Measurements from ENCODE around the gene NODAL.

Gene NODAL

DNA sequence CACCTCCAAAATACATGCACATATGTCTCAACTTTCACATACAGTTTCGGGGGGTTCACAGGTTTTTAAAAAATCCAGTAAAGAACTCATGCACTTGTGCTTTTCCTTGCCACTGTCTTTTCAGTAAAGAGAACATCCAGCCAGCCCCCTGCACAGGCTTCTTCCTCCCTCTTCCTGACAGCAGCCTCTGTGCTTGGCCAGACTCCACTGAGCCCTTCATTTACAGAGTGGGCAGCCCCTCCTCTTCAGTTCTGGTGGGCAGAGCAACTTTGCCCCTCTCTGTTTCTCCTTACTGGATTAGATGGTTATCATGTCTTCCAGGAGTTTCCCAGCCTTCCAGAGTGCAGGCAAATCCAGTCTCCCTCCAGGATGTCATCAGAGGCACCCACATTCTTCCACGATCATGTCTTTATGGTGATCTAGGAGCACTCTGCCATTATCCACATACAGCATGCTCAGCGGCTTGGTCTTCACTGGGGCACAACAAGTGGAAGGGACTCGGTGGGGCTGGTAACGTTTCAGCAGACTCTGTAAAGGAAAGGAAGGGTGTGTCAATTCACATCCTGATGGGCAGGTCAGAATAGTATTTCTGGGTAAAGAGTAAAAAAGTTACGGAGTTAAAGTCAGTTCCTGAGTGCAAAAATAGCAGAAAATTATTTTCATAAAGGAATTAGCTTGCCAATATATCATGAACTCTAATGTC is 8.8 kb downstream of the NODAL start:
- no peak for DNase-seq (ENCODE audit: low read depth)

DNA sequence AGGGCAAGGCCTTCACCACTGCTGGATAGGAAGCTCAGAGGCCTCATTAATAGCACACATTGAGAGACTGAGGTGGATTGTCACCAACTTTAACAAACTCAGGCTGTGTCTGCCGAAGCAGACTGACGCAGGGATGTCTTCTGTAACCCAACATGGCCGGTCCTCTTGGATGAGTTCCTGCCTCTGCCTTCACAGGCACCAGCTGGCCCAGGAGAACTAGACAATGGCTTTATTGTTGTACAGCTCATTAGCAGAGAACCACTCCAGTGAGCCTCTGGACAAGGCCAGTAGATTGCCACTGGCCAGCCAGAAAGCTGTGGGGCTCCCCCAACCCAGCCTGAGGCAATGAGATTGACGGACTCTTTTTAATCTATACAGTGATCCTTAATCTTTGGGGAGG is 9.4 kb downstream of the NODAL start:
- no peak for DNase-seq (ENCODE audit: low read depth)

DNA sequence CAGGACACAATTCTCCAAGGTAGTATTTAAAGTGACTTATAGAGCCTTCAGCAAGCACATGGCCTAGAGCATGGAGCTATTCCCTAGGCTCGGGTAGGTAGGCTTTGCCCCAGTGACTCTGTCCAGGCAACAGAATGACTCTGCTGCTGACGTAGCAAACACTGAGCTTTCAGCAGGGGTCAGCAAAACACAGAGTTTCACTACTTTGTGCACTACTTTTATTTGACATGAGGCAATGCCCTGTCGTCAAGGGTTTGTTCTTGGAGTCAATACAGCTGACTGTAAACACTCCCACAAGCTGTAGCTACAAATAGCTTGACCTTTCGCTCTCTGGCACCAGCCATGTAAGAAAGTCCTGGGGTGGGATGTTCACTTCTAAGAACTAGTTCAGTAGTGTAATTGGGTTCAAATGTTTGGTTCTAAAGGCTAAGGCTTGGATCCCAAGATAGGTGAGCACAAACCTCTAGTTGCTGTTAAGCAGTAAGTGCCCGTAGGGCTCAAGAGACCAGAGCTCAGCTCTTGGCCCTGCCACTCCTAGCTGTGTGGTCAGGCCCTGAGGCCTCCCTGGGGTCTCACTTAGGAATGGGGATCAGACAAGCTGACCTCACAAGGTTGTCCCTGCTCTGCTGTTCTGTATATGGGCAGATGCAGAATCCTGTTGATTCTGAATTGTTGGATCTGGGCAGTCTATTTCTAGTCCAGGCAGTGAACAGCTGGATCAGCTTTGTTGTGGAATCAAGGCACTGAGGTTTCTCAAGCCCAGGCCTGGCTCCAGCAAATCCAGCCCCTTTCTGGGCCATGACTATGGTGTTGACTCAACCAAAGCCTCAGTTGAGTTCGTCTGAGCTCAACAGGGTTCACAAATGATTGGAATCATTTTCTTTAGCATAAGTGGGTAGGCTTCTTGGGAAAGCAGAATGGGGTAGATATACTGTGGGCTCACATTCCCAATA is 10.7 kb downstream of the NODAL start:
- no peak for DNase-seq (ENCODE audit: low read depth)

DNA sequence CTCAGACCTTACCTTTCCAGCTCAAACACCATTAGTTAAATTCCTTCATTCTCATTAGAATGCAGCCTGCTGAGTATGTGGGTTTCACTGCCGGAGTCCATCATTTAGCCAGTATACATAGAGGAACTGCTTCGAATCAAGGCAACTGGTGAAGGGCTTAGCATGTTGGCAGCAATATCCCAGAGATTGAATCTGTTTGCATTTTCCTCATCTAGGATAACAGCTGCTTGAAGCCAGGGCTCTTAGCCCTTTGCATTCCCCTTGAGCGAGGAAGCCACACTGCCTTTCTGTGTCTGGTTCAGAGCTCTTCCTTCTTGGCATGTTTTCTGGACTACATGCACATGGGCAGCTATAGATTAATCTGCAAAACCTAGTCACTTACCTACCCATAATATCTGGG is 14.7 kb downstream of the NODAL start:
- no peak for DNase-seq (ENCODE audit: low read depth)

DNA sequence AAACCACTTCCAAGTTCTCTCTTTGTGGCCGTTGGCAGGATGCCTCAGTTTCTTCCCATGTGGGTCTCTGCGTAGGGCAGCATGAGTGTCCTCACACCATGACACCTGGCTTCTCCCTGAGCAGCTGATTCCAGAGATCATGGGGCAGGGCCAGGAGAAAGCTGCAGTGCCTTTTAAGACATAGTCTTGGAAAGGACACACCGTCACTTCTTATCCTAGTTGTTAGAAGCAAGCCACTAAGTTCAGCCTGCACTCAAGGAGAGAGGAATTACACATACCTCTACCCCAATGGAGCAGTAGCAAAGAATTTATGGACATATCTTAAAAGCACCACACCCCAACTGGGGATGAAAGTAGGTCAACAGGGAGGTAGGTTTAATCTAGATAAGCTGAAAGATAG is 16.4 kb downstream of the NODAL start:
- no peak for DNase-seq (ENCODE audit: low read depth)

DNA sequence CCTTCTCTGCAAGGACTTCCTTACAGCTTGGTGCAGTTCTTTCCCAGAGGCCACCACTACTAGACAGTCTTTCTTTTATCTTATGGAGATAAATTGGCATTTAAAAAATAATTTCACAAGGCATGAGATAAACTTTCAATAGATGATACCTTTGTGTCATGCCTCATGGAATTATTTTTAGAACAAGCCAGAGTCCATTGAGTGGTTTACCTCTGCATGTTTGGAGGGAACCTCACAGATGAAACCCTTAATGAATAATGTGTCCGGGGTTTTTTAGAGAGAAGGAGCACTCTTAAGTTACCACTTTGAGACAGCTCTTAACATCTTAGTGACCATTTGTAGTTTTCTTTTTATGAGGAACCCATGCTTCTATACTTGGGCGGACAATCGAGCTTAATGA is 17.2 kb downstream of the NODAL start:
- DNase-seq (ENCODE audit: low read depth), result no peak

DNA sequence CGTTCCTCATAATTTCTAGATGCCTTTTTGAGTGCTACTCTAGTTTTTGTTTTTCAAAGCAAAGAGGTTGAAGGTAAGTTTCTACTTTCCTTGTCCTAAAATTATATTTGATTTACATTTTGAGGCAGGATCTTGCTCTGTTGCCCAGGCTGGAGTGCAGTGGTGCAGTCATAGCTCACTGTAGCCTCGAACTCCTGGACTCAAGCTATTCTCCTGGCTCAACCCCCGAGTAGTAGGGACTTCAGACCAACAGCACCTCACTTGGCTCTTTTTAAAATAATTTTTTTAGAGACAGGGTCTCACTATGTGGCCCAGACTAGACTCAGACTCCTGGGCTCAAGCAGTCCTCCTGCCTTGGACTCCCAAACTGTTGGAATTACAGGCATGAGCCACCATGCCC is 22.8 kb downstream of the NODAL start:
- no peak for DNase-seq (ENCODE audit: low read depth)

DNA sequence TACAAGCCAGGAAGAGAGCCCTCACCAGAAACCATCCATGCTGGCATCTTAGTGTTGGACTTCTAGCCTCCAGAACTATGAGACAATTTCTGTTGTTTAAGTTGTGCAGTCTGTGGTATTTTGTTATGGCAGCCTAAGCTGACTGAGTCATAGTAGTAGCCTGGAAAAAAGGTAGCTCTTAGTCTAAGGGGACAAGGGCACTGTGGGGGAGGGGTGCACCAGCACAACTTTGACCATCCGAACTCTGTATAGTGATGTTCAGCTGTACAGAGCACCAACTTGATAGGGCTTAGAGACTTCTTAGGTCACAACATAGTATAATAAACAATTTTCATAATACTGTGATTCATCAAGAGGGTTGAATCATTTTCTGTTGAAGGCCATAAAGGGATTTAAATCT is 23.3 kb downstream of the NODAL start:
- DNase-seq (ENCODE audit: low read depth), result no peak

DNA sequence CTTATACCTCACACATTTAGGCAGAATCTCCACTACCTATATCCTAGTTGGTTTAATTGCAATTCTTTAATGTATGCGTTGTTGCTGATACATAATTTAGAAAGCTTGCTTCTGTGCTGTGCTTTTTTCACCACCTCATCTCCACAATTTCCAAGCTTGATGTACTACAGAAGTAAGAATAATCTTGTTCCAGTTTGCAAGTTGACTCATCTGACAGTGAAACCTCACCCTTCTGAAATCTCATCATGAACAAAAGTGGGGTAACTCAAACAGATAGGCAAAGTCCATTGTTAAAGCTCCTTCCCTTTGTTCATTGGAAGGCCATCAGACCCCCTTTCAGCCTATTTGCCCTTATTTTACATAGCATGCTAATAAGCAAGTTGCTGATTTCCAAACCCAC is 23.9 kb downstream of the NODAL start:
- DNase-seq (ENCODE audit: low read depth), result no peak

DNA sequence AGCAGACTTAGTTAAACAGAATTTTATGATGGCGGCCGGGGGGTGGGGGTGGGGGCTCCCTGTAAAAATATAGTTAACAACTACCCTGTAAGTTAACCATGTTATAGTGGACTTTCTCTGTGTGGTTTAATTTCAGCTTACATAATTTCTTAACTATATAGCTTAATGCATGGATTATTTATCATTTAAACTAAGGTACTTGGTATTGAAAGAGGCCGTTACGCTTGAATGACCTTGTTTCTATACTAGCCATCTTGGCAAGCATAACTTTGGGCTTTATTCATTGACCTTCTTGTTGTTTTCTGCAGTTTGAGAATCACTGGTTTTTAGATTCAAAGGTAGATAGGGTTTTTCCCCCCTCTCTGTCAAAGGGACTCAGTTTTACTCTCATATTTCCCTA is 29.1 kb downstream of the NODAL start:
- DNase-seq (ENCODE audit: low read depth), result no peak

DNA sequence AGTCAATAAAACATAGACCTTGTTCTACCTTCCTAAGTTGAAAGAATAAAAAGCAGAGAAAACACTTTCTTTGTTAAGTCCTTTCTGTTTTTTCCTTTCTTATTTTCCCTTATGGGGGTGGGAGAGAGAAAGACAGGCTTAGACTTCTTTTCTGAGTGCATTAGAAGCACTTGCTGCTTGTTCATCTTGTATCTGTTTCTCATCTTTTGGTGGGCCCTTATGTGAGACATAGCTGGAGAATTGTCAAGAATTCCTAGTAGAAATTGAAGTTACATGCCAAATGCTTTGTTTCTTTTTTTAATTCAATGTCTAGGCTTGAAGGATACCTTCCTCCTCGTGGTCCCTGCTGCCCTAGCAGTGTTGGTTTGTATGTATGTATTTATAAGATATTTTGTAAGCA is 30.9 kb downstream of the NODAL start:
- DNase-seq (ENCODE audit: low read depth), result no peak

DNA sequence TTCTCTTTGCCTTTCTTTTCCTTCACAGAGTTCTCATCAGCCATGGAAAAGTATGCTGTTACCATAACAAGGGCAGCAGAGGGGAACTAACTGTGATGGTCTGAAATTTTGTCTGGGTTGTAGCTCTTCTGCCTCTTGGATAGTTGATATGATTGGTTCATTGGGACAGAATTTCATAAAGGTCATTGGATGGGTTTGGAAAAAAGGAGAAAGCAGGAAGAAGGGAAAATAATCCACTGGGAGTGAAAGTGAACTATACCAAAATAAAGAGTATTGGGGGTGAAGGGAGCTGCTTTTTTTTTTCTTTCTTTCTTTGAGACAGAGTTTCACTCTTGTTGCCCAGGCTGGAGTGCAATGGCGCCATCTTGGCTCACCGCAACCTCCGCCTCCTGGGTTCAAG is 31.7 kb downstream of the NODAL start:
- DNase-seq (ENCODE audit: low read depth), result no peak

DNA sequence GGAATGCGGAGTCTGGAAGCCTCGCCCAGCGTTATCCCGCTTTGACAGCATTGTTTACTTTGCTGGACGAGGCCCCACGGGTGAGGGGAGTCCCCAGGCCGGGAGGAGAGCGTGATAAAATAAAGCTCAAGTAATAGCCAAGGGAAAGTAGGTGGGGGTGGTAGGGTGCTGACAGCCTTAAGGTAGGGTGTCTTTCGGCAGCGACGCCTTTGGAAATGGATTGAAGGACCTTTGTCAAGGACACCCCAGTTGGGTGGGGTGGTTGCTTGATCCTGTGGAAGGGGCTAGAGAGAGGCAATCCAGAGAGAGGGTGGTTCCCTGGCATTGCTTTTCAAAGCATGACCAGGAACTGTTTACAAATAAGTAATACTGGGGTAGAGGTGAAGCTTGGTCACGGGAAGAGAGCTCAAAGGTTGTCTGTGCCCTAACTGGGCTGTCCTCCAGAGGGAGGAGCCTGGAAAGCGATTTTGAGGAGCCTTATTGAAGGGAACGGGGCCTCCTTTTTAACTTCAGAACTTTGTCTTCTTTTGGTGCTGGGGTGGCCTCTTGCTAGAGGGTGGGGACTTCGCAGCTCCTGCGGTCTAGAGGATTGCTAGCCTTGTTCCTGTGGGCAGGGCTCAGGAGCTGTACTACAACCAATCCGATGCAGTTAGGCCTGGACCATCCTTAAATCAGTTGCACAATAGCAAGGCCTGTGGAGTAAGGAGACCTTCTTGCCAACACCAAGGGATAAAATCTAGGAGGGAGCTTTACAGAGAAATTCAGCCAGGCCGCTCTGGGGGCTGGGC is 36.2 kb downstream of the NODAL start:
- DNase-seq (ENCODE audit: low read depth), result no peak

DNA sequence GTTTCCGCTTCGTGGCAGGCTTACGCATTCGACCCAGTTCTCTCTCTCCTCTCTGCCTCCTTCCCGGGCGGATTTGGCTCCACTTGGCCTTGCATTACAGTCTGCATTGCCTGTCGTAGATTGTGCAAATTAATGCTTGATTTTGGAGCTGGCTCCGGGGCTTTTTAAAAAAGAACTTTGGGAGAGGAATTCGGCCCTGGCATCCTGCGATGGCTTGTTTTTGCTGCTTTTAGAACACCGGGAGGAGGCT is 36.8 kb downstream of the NODAL start:
- no peak for DNase-seq (ENCODE audit: low read depth)

DNA sequence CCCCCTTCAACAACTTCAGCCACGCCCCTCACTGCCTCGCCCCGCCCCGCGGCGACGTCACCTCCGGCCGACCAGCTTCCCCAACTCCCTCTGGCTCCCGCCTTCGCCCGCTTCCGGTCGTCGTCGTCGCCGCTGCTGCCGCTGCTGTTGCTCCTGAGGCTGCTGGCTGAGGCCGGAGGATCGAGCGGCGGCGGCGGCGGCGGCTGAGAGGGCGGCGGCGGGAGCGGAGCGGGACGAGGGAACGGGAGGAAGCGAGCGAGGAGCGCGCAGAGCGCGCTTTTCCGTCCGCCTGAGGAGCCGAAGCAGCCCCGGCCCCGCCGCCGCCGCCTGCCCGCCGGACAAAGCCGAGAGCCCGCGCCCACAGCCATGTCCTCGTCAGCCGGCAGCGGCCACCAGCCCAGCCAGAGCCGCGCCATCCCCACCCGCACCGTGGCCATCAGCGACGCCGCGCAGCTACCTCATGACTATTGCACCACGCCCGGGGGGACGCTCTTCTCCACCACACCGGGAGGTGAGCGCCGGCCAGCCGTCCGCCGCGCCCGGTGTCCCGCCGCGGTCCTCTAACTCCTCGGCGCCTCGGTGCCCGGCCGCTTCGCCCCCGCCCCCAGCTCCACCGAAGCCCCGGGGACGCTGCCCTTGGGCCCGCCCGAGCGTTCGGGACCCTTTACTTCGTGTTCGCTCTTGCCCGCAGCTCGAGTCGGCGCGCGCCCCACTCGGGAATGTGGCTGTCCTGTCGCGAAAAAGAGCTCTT is 37.3 kb downstream of the NODAL start, which contains the start of gene EIF4EBP2:
EIF4EBP2 (plus strand) TSS at position 110 of the 751 bp plus-strand sequence; CDS start at position 367, 257 bp downstream.
- peak; percentile 98 for DNase-seq (ENCODE audit: low read depth)

DNA sequence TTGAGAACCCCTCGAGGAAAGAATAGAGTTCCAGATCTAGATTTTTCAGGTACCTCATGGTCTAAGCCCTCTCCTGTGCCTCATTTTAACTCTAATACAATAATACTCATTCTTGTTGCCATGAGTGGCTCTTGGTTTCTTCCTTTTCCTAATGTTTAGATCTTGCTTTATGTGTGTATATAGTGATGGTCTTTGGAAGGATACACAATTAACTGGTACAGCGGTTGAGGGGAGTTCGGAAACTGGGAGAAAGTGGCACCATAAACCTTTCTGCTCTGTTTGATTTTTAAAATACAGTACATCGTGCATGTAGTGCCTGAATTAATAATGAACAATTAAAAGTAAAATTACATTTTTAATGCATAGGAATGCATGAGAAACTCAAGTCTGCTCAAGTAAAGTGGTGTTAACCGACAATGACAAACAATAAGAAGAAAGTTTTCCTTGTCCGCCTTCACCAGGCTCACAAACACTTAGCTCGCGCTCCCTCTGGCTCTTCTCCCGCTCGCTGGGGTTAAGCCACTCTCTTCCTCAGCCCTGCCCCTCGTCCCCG is 37.9 kb downstream of the NODAL start:
- DNase-seq (ENCODE audit: low read depth), result no peak

DNA sequence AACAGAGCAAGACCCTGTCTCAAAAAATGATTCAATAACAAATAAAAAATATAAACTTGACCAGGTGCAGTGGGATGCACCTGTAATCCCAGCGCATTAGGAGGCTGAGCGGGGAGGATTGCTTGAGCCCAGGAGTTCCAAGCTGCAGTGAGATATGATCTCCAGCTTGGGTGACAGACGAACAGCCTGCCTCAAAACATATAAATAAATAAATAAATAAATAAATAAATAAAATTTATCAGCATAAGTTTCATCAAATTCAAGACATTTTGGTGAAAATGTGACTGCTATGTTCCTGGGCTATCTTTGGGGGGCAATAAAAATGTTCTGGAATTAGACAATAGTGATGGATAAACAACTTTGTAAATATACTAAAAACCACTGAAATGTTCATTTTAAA is 42.3 kb downstream of the NODAL start:
- DNase-seq (ENCODE audit: low read depth), result no peak

DNA sequence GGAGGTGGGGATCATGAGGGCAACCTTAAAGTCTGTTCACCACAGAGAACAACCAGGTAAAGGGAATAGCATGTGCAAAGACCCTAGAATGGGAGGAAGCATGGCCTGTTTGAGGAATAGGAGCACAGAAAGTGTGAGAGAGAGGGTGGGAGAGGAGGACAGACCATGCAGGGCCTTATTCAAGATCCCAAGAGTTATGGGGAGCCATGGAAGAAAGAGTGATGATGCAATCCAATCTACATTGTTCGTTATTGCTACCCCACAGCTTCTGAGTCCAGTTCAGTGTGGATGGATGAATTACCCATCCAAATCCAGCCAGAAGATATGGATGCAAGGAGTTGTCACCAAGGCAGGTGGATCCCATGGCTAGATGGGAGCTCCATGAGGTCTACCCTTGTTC is 45.3 kb downstream of the NODAL start:
- DNase-seq (ENCODE audit: low read depth), result no peak

DNA sequence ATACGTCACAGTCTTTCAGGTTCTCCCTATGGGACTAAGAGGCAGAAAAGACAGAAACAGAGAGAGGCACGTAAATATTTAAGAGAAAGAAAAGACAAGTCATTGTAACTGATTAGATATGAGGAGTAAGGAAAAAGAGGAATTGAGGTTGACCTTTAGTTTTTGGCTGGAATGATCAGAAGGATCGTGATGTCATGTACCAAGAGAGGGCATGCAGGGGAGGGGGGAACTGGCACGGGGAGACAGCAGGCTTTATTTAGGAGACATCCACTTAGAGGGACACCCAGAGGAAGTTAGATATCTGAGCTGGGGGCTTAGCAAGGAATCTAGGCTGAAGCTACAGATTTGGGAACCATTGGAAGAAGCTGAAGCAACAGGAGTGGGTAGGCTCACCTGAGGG is 49.8 kb downstream of the NODAL start:
- no peak for DNase-seq (ENCODE audit: low read depth)

All from stimulated activated CD8-positive, alpha-beta memory T cell treated with anti-CD3 and anti-CD28 coated beads, Interleukin-4, amount 100 ng/mL, for 24 hours (primary cell).